HG03135 (cell line): ENCODE data around the gene ADARB1.

Experiments used
- ATAC-seq: cut with Tn5 transposase; IDR thresholded peaks from one replicate; pipeline ENCODE4 v1.9.1; 2021; ENCODE audit warnings: mild to moderate bottlenecking, moderate library complexity; ENCODE audit not compliant: unreplicated experiment

The ADARB1 gene

DNA sequence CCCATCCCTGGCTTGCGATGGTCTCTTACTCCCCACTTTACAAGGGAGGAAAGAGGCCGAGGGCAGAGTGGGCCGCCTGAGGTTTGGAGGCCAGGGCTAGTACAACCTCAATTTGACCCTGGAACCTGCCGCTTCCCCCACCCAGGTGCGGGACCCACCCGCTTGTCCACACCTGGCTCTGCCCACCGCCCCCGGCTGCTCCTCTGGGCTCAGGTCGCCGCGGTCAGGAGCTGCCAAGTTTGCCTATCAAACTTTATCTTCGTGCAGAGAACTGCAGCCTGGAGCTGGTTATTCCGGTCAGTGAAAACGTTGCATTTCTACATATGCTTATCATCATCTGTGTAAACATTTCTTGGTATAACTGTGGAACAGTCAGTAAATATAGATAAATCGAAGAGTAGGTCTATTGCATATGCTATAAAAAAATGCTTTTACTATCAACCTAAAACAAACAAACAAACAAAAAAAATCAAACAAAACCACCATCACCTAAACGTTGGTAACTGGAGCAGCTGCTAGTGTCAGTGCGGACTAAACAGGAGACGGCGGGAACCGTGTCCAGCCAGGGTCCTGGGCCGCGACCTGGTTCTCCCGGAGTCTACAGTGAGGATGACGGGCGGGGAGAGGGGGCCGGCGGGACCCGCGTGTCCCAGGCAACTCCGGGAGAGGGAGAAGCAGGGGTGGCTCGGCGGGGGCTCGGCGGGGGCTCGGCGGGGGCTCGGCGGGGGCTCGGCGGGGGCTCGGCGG, 906 bp upstream of the ADARB1 start:
- ATAC-seq = no peak

- ATAC-seq = peak; percentile 25
Measured at GRCh38 chr21:45074818-45075595, 627 bp downstream of the ADARB1 start.

- no peak for ATAC-seq
Measured at GRCh38 chr21:45075596-45076244, 1.3 kb downstream of the ADARB1 start.

DNA sequence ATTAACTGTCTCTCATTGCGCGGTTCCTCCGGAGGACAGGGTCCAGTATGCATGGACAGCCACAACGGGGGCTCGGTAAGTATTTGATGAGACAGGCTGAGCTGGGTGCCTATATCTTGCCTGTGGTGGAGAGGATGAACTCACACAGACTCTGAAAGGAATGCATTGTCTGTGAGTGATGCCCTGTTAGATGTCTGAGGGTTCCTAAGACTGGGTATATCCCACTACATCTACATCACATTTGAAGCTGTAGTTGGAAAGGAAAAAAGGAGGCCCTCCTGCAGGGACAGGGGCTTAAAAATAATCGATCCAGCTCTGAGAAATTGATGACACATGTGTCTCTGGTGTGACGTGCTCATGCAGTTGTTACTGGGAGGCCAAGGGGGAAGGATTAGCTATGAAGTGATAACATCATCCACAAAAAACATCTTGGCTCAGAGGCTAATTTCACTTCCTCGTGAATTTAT, 1.9 kb downstream of the ADARB1 start:
- ATAC-seq = no peak

- ATAC-seq = no peak
Measured at GRCh38 chr21:45078371-45078770, 4.0 kb downstream of the ADARB1 start.

DNA sequence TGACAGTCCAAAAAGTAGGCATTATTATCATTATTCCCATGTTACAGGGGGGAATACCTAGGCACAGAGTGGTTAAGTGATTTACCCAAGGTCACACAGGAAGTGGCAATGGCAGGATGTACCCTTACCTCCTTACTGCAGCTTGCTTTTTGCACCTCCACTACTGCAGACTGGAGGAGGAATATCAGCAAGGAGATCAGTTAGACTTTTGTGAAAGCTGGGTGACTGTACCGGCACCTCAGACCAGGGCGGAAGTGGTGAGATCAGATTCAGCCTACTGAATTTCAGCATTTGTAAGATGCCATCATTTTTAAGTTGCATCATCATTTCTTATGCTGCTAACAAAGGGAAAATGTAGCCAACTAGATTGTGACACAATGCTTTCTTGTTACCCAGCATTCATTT, 4.5 kb downstream of the ADARB1 start:
- ATAC-seq = no peak

DNA sequence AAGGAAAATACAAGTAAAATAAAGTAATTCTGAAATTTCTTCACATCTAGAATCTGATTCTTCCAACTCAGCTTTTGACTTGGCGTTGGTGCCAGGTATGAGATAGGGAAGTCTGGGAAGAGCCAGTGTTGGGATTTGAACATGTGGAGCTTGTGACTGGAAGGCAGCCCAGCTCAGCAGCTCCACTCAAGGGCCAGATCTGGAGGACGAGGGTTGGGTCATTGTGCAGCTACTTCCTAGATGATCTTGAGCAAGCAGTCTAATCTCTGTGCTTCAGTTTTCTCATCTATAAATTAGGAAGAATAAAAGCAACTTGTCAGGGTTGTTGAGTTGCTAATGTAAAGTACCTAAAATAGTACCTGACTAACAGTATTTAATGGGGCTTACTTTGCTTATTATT, 5.0 kb downstream of the ADARB1 start:
- no peak for ATAC-seq

DNA sequence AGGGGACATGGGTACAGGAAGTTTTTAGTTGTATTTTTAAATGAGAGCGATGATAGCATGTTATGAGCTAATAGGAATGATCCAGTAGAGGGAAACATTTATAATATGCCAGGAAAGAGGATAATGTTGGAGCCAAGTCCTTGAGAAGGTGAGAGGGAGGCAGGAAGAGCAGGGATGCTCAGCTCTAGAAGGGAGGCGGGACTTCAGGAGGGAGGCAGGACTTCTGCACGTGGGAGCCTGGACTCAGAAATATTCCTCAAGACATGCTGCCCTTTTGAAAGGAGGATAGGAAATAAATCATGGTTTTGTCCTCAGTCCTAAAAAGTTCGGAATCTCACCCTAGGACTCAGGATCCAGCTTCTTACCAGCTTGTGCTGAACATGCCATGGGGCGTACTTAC, 5.9 kb downstream of the ADARB1 start:
- no peak for ATAC-seq

DNA sequence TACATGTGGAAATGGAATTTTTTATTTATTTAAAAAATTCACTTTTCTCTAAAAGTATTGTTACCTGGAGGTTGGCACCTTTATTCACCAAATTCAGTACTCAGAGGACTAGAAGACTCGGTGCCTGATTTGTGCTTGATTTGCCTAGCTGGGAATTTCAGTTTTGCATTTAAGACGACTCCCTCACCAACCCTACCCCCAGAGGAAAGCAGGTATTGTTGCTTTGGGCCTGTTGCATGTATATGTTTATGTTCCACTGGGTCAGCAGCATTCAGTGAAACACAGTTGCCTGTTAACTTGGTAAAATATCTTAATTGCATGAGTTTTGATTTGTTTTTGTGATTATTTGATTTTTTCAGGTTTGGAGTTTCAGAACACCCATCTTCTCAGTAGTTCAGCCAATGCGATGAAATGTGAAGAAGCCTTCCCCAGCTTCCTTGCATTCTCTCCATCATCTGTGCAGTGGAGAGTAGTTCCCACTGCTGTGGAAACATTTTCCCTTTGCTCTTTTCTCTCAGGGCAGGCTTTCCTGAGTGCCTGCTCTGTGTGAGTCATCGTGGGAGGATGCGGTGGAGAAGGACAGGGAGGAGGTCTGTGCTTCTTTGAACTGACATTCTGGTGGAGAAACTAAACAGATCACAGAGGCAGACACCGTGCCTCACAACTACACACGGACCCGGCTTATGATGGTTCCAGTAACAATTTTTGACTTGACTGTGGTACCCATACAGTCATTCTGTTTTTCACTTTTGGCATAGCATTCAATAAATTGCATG, 6.4 kb downstream of the ADARB1 start:
- ATAC-seq = no peak

GRCh38 chr21:45081636-45082035, 7.3 kb downstream of the ADARB1 start:
- no peak for ATAC-seq

GRCh38 chr21:45082736-45083135, 8.4 kb downstream of the ADARB1 start:
- no peak for ATAC-seq

DNA sequence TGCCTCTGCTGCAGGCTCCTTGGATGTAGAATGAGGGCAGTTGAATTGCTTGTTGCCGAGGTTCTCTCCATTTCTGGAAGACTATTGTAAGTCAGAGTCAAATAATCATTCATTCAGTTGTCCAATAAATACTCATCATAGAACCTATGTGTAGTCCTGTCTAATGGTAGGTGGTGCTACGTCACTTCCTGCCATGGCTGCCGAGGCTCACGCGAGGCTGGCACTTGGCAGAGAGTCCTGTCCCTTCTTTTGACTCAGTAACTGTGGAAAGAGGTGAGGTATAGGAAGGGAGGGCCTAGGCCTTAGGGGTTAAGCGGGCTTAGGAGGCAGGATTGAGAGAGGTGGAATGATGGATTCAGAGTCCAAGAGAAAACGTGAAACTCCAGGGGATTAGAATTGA, 9.7 kb downstream of the ADARB1 start:
- ATAC-seq = no peak

DNA sequence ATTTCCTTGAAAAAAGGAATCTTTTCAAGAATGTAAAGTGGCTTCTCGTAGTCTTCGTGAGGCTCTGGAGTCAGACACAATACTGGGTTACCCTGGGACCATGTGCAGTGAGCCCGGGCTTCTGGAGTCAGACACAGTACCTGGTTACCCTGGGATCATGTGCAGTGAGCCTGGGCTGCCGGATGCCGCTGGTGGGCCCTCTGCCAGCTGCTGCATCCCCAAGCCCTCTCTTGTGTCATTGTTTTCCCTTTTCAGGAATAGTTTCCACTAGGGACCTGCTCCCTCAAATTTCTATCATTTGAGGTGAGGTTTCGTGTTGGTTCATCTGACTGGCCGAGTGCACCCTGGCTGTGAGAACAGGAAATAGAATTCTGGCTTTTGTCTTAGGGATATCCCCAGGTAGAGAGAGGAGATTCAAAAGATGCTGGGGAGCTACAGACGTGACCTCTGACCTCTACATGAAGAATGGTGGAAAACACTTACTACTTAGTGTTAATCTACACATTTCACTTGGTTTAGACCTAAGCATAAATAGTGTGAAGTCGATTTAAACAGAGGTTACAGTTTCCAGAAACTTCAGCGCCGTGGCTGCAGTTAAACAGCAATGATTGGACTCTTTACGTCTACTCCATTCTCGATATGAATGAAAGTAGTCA, 10.6 kb downstream of the ADARB1 start:
- ATAC-seq = no peak

- ATAC-seq = no peak
Measured at GRCh38 chr21:45085700-45086099, 11.3 kb downstream of the ADARB1 start.

GRCh38 chr21:45086337-45086958, 12.1 kb downstream of the ADARB1 start:
- ATAC-seq = no peak

- ATAC-seq = no peak
Measured at GRCh38 chr21:45087022-45087823, 12.8 kb downstream of the ADARB1 start.

- no peak for ATAC-seq
Measured at GRCh38 chr21:45088116-45088515, 13.7 kb downstream of the ADARB1 start.

- ATAC-seq = no peak
Measured at GRCh38 chr21:45088729-45089128, 14.3 kb downstream of the ADARB1 start.

DNA sequence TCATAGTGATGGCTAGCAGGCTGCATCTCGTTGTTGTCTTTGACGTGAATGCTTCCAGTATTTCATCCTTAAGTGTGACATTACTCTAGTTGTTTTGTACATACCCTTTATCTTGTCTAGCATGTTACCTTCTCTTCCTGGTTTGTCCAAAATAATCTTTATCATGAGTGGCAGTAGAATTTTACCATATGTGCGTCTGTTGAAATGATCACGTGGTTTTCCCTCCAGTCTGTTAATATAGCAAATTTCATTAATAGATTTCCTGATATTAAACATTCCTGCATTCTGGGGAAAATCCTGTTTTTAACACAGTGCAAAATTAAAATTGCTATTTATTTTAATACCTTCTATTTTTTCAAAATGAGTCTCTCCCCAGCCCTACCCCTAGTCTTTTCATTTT, 15.6 kb downstream of the ADARB1 start:
- no peak for ATAC-seq
